GM12892 (cell line): Measurements from ENCODE around the gene MICAL3.

Source experiments
- POLR2A ChIP-seq: IDR thresholded peaks from 2 replicates; pipeline ENCODE4 v1.6.1; 2011; ENCODE audit warnings: low read depth, low read length, control low read depth
- POLR2AphosphoS5 ChIP-seq: IDR thresholded peaks from 2 replicates; pipeline ENCODE4 v1.6.1; 2011; ENCODE audit warnings: low read depth, low read length, control low read depth
- TAF1 ChIP-seq: IDR thresholded peaks from 2 replicates; pipeline ENCODE4 v1.6.1; 2011; ENCODE audit warnings: low read depth, mild to moderate bottlenecking, control low read depth, low read length, borderline replicate concordance

GRCh38 chr22:17913801-17914347 is 110.5 kb downstream of the MICAL3 start:
- TF ChIP-seq POLR2A (no peak), POLR2AphosphoS5 (no peak), TAF1 (no peak)
